Left lung (tissue), 10 donors: ENCODE data around the gene PCDHGA3. TPM values are rescaled to one million over a fixed set of nuclear protein-coding genes. Genes with fewer than 3 reads are reported as not detected.
"Not testable (repeated sequence)": the region's sequence is repeated elsewhere in the genome, so short reads cannot be mapped to it uniquely, and the experiment has no call there.

Source experiments
- ATAC-seq: fragments of 200-7000 bp; cut with Tn5 transposase; one replicate; pipeline ENCODE4 v1.9.1; 2020; ENCODE audit warnings: moderate library complexity
- DNase-seq, 4 donors: peaks; one replicate each; pipeline ENCODE4 v3.0.0-alpha.2; 2013 to 2020
- H3K27ac ChIP-seq, 2 donors: fragments of 200-600 bp; sonication (generic) in 1 of 2; one replicate each; pipeline versions ENCODE4 v1.5.0 to v1.8.0; 2020 to 2021
- H3K27me3 ChIP-seq, 2 donors: fragments of 200-600 bp; sonication (generic) in 1 of 2; one replicate each; pipeline versions ENCODE4 v1.5.0 to v1.8.0; 2020 to 2021
- H3K36me3 ChIP-seq, 2 donors: fragments of 200-600 bp; sonication (generic) in 1 of 2; one replicate each; pipeline versions ENCODE4 v1.5.0 to v1.8.0; 2020 to 2021
- H3K4me1 ChIP-seq, 2 donors: fragments of 200-600 bp; one replicate each; pipeline ENCODE4 v1.8.0; 2021
- H3K4me3 ChIP-seq, 2 donors: fragments of 200-600 bp; sonication (generic) in 1 of 2; one replicate each; pipeline versions ENCODE4 v1.5.0 to v1.8.0; 2020 to 2021; ENCODE audit warnings: mild to moderate bottlenecking in 1 of 2
- H3K9me3 ChIP-seq, 2 donors: fragments of 200-600 bp; sonication (generic) in 1 of 2; one replicate each; pipeline versions ENCODE4 v1.5.0 to v1.8.0; 2020 to 2021
- intact Hi-C, 2 donors: fragments of 100-400 bp; cut with DNase I; formaldehyde crosslinking; loops; one replicate each; pipeline versions ENCODE4 v1.11.2 to v1.14.2; 2022
- polyA plus RNA-seq, 6 donors: library from polyadenylated mRNA; unstranded; fragments of 120-200 nt; gene quantifications; one replicate each; pipeline ENCODE4 v1.2.1, GENCODE V29; 2013; ENCODE audit not compliant: insufficient read length in 6 of 6
- total RNA-seq, 2 donors: library from RNA; stranded (reverse); fragmentation: NEBNext Ultra II Directional; extraction: Animal tissue kit (Norgen Biotek cat#: 25700); gene quantifications; one replicate each; pipeline ENCODE4 v1.2.1, GENCODE V29; 2021
- TF ChIP-seq, protein P1 (sequence below), 2 donors: fragments of 200-600 bp; sonication (generic) in 1 of 2; IDR thresholded peaks; one replicate each; pipeline versions ENCODE4 v1.5.0 to v1.8.0; 2021; ENCODE audit warnings: antibody characterized with exemption in 2 of 2
- donor health status: DM: no; HTN: yes; CAD: no.
- donor health status: DM: no; HTN: no; CAD: no.

PCDHGA3 gene
- total and polyA plus RNA-seq, 8 donors: 1.4 to 4.4 (median 3.0) TPM

- intact Hi-C loops: loop anchor here in 1 of 2 donors (10.0 kb wide), 1 partner anchor 216 kb away; no protein-coding TSS in a partner anchor
- Histone ChIP-seq H3K4me3 (no peak within 1 kb of the TSS), H3K9me3 (peaks cover 0 to 87% of the 10 kb centered on the region in 2 donors), H3K4me1 (no peaks in the 10 kb centered on the region), H3K36me3 (no peaks in the 10 kb centered on the region), H3K27me3 (peaks cover 8 to 83% of the 10 kb centered on the region in 2 donors), H3K27ac (no peak within 1 kb of the TSS)
- ATAC-seq (no peak), DNase-seq (peak in 1 of 4 donors; percentile 51)
- TF ChIP-seq, protein P1, sequence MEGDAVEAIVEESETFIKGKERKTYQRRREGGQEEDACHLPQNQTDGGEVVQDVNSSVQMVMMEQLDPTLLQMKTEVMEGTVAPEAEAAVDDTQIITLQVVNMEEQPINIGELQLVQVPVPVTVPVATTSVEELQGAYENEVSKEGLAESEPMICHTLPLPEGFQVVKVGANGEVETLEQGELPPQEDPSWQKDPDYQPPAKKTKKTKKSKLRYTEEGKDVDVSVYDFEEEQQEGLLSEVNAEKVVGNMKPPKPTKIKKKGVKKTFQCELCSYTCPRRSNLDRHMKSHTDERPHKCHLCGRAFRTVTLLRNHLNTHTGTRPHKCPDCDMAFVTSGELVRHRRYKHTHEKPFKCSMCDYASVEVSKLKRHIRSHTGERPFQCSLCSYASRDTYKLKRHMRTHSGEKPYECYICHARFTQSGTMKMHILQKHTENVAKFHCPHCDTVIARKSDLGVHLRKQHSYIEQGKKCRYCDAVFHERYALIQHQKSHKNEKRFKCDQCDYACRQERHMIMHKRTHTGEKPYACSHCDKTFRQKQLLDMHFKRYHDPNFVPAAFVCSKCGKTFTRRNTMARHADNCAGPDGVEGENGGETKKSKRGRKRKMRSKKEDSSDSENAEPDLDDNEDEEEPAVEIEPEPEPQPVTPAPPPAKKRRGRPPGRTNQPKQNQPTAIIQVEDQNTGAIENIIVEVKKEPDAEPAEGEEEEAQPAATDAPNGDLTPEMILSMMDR (IDR thresholded peaks at IDR 0.05): no peak
Observed at GRCh38 chr5:141338538-141339306, 4.9 kb upstream of the PCDHGA3 start, which contains the start of gene PCDHGA2. PCDHGA2 (plus strand) TSS chr5:141338760.

- not testable (repeated sequence) for H3K36me3 ChIP-seq, H3K4me3 ChIP-seq, DNase-seq, H3K27ac ChIP-seq, ATAC-seq, H3K4me1 ChIP-seq
- H3K9me3 ChIP-seq: peaks cover 0 to 88% of the 10 kb centered on the region in 2 donors
- H3K27me3 ChIP-seq: peaks cover 0 to 83% of the 10 kb centered on the region in 2 donors
- intact Hi-C loops: loop anchor here in 1 of 2 donors (10.0 kb wide), 1 partner anchor 224 kb away; no protein-coding TSS in a partner anchor
Observed at GRCh38 chr5:141340781-141341354, 2.8 kb upstream of the PCDHGA3 start.

GRCh38 chr5:141342773-141343172, 856 bp upstream of the PCDHGA3 start:
- ATAC-seq (no peak), DNase-seq (no peak)
- H3K4me1 ChIP-seq: no peaks in the 10 kb centered on the region
- intact Hi-C loops: loop anchor here in 1 of 2 donors (10.0 kb wide), 1 partner anchor 222 kb away; no protein-coding TSS in a partner anchor
- peaks cover 0 to 88% of the 10 kb centered on the region in 2 donors for H3K9me3 ChIP-seq
- H3K36me3 ChIP-seq: no peaks in the 10 kb centered on the region
- H3K27ac ChIP-seq: no peak overlapping the region
- TF ChIP-seq, protein P1 (IDR thresholded peaks at IDR 0.05): no peak
- H3K4me3 ChIP-seq: no peak overlapping the region
- H3K27me3 ChIP-seq: peaks cover 0 to 90% of the 10 kb centered on the region in 2 donors

- ATAC-seq: no peak
- intact Hi-C loops: loop anchor here in 1 of 2 donors (10.0 kb wide), 1 partner anchor 221 kb away; no protein-coding TSS in a partner anchor
Observed at GRCh38 chr5:141343953-141344463, 379 bp downstream of the PCDHGA3 start.

DNA sequence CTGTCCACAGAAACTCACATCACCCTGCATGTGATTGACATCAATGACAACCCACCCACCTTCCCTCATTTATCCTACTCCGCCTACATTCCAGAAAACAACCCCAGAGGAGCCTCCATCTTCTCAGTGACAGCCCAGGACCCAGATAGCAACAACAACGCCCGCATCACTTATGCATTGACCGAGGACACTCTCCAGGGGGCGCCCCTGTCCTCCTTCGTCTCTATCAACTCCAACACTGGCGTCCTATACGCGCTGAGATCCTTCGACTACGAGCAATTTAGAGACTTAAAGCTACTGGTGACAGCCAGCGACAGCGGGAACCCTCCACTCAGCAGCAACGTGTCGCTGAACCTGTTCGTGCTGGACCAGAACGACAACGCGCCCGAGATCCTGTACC, 1.7 kb downstream of the PCDHGA3 start:
- H3K36me3 ChIP-seq: no peaks in the 10 kb centered on the region
- no peaks in the 10 kb centered on the region for H3K4me1 ChIP-seq
- H3K27me3 ChIP-seq: peaks cover 0 to 85% of the 10 kb centered on the region in 2 donors
- H3K27ac ChIP-seq: no peak overlapping the region
- intact Hi-C loops: loop anchor here in 1 of 2 donors (10.0 kb wide), 1 partner anchor 219 kb away; no protein-coding TSS in a partner anchor
- DNase-seq (no peak), ATAC-seq (no peak)
- TF ChIP-seq, protein P1 (IDR thresholded peaks at IDR 0.05): no peak
- peaks cover 0 to 85% of the 10 kb centered on the region in 2 donors for H3K9me3 ChIP-seq
- no peak overlapping the region for H3K4me3 ChIP-seq

More at GRCh38 chr5:141343953-141344463, 379 bp downstream of the PCDHGA3 start:
- DNase-seq: no peak
- Histone ChIP-seq H3K36me3 (no peaks in the 10 kb centered on the region), H3K27ac (no peak overlapping the region), H3K4me1 (no peaks in the 10 kb centered on the region), H3K27me3 (peaks cover 0 to 85% of the 10 kb centered on the region in 2 donors), H3K9me3 (peaks cover 0 to 86% of the 10 kb centered on the region in 2 donors), H3K4me3 (no peak overlapping the region)
- TF ChIP-seq, protein P1 (IDR thresholded peaks at IDR 0.05): no peak

- not testable (repeated sequence) for H3K36me3 ChIP-seq, H3K4me3 ChIP-seq, H3K27ac ChIP-seq, DNase-seq, H3K4me1 ChIP-seq, ATAC-seq
- intact Hi-C loops: loop anchor here in 1 of 2 donors (10.0 kb wide), 1 partner anchor 219 kb away; no protein-coding TSS in a partner anchor
- H3K27me3 ChIP-seq: peaks cover 5 to 85% of the 10 kb centered on the region in 2 donors
- H3K9me3 ChIP-seq: peaks cover 0 to 85% of the 10 kb centered on the region in 2 donors
Observed at GRCh38 chr5:141346017-141346416, 2.4 kb downstream of the PCDHGA3 start.
